Glutamatergic neuron (in vitro differentiated cells): ENCODE results near the gene DHRS3. TPM values are rescaled to one million over a fixed set of nuclear protein-coding genes. Genes with fewer than 3 reads are reported as not detected.
"Not testable (repeated sequence)": the region's sequence is repeated elsewhere in the genome, so short reads cannot be mapped to it uniquely, and the experiment has no call there.

Source experiments
- DNase-seq: peaks from one replicate; pipeline ENCODE4 v3.0.0; 2022
- H3K27ac Mint-ChIP-seq: one replicate; pipeline ENCODE4 v1.8.0; 2020; ENCODE audit warnings: mild to moderate bottlenecking, mixed read lengths, inconsistent platforms; ENCODE audit not compliant: unreplicated experiment
- H3K27me3 Mint-ChIP-seq: one replicate; pipeline ENCODE4 v1.8.0; 2020; ENCODE audit warnings: mild to moderate bottlenecking, moderate library complexity, mixed read lengths, inconsistent platforms; ENCODE audit not compliant: unreplicated experiment
- H3K36me3 Mint-ChIP-seq: one replicate; pipeline ENCODE4 v1.8.0; 2020; ENCODE audit warnings: mild to moderate bottlenecking, mixed read lengths, inconsistent platforms; ENCODE audit not compliant: unreplicated experiment
- H3K4me1 Mint-ChIP-seq: one replicate; pipeline ENCODE4 v1.8.0; 2020; ENCODE audit warnings: mild to moderate bottlenecking, low read depth, mixed read lengths, inconsistent platforms; ENCODE audit not compliant: unreplicated experiment
- H3K4me3 Mint-ChIP-seq: one replicate; pipeline ENCODE4 v1.8.0; 2020; ENCODE audit warnings: mild to moderate bottlenecking, mixed read lengths, inconsistent platforms; ENCODE audit not compliant: unreplicated experiment
- H3K9me3 Mint-ChIP-seq: one replicate; pipeline ENCODE4 v1.8.0; 2020; ENCODE audit warnings: mild to moderate bottlenecking, moderate library complexity, mixed read lengths, inconsistent platforms; ENCODE audit not compliant: unreplicated experiment
- CTCF ChIP-seq: fragments of 200-600 bp; sonication (generic); IDR thresholded peaks from one replicate; pipeline ENCODE4 v1.5.0; 2021; ENCODE audit not compliant: partially characterized antibody, unreplicated experiment
- total RNA-seq: library from RNA; stranded (reverse); fragmentation: NEBNext Ultra II Directional; extraction: Animal tissue kit (Norgen Biotek cat#: 25700); gene quantifications from one replicate; pipeline ENCODE4 v1.2.1, GENCODE V29; 2021; ENCODE audit not compliant: unreplicated experiment

The DHRS3 gene
- total RNA-seq, 1 donor from 2014 or later: not detected

- Mint-ChIP-seq H3K27me3 (no peaks in the 10 kb centered on the region), H3K9me3 (no peaks in the 10 kb centered on the region), H3K27ac (no peak overlapping the region), H3K36me3 (no peaks in the 10 kb centered on the region), H3K4me3 (no peak overlapping the region), H3K4me1 (peaks cover 2% of the 10 kb centered on the region)
- no peak for TF ChIP-seq CTCF
- DNase-seq: no peak
Measured at GRCh38 chr1:12661606-12662219, 43.7 kb upstream of the DHRS3 start.

- no peaks in the 10 kb centered on the region for H3K36me3 Mint-ChIP-seq
- peak; percentile 77 for DNase-seq
- no peaks in the 10 kb centered on the region for H3K27me3 Mint-ChIP-seq
- peak; percentile 93 for TF ChIP-seq CTCF
- no peak overlapping the region for H3K27ac Mint-ChIP-seq
- no peak overlapping the region for H3K4me3 Mint-ChIP-seq
- no peaks in the 10 kb centered on the region for H3K9me3 Mint-ChIP-seq
- H3K4me1 Mint-ChIP-seq: peaks cover 2% of the 10 kb centered on the region
Measured at GRCh38 chr1:12658531-12659453, 40.8 kb upstream of the DHRS3 start.

- H3K9me3 Mint-ChIP-seq, H3K27ac Mint-ChIP-seq, H3K4me3 Mint-ChIP-seq, H3K36me3 Mint-ChIP-seq, DNase-seq, H3K27me3 Mint-ChIP-seq, H3K4me1 Mint-ChIP-seq: not testable (repeated sequence)
Measured at GRCh38 chr1:12657885-12658512, 40.0 kb upstream of the DHRS3 start.

- DNase-seq: no peak
- H3K9me3 Mint-ChIP-seq: no peaks in the 10 kb centered on the region
- no peak overlapping the region for H3K4me3 Mint-ChIP-seq
- no peak overlapping the region for H3K27ac Mint-ChIP-seq
- H3K36me3 Mint-ChIP-seq: no peaks in the 10 kb centered on the region
- peaks cover 2% of the 10 kb centered on the region for H3K4me1 Mint-ChIP-seq
- no peaks in the 10 kb centered on the region for H3K27me3 Mint-ChIP-seq
- TF ChIP-seq CTCF: no peak
Measured at GRCh38 chr1:12657060-12657884, 39.3 kb upstream of the DHRS3 start.

- DNase-seq: no peak
- no peaks in the 10 kb centered on the region for H3K27me3 Mint-ChIP-seq
- no peaks in the 10 kb centered on the region for H3K9me3 Mint-ChIP-seq
- TF ChIP-seq CTCF: no peak
- no peak overlapping the region for H3K4me3 Mint-ChIP-seq
- no peaks in the 10 kb centered on the region for H3K36me3 Mint-ChIP-seq
- no peak overlapping the region for H3K27ac Mint-ChIP-seq
- peaks cover under 1% of the 10 kb centered on the region for H3K4me1 Mint-ChIP-seq
Measured at GRCh38 chr1:12656575-12656974, 38.6 kb upstream of the DHRS3 start.
